Stimulated activated effector memory CD8-positive, alpha-beta T cell treated with anti-CD3 and anti-CD28 coated beads, Interleukin-12 subunit alpha, Interleukin-12 subunit beta, amount 100 ng/mL, for 72 hours (primary cell): ENCODE data around the gene MTARC2.
"Not testable (repeated sequence)": the region's sequence is repeated elsewhere in the genome, so short reads cannot be mapped to it uniquely, and the experiment has no call there.

ENCODE experiments used
- ATAC-seq: fragments of 150-1000 bp; cut with Tn5 transposase; 2 replicates; pipeline ENCODE4 v1.10.0; 2021
- DNase-seq, 2 donors: peaks; one replicate each; pipeline ENCODE4 v3.0.0; 2021 to 2022; ENCODE audit warnings: low spot score in 2 of 2
- H3K27ac Mint-ChIP-seq: one replicate; pipeline ENCODE4 v1.8.0; 2022; ENCODE audit warnings: mild to moderate bottlenecking, mixed read lengths
- H3K36me3 Mint-ChIP-seq: one replicate; pipeline ENCODE4 v1.8.0; 2022; ENCODE audit warnings: mild to moderate bottlenecking, mixed read lengths
- H3K4me1 Mint-ChIP-seq: one replicate; pipeline ENCODE4 v1.8.0; 2022; ENCODE audit warnings: mixed read lengths
- H3K4me3 Mint-ChIP-seq: one replicate; pipeline ENCODE4 v1.8.0; 2022; ENCODE audit warnings: mild to moderate bottlenecking, mixed read lengths
- H3K9me3 Mint-ChIP-seq: one replicate; pipeline ENCODE4 v1.8.0; 2022; ENCODE audit warnings: mixed read lengths

The MTARC2 gene

GRCh38 chr1:220715986-220716385 is 32.1 kb upstream of the MTARC2 start:
- H3K36me3 Mint-ChIP-seq, H3K4me3 Mint-ChIP-seq, H3K27ac Mint-ChIP-seq, ATAC-seq, DNase-seq, H3K4me1 Mint-ChIP-seq, H3K9me3 Mint-ChIP-seq: not testable (repeated sequence)

- DNase-seq (no peak), ATAC-seq (no peak)
- H3K4me1 Mint-ChIP-seq: no peaks in the 10 kb centered on the region
- H3K9me3 Mint-ChIP-seq: no peaks in the 10 kb centered on the region
- no peak overlapping the region for H3K4me3 Mint-ChIP-seq
- no peak overlapping the region for H3K27ac Mint-ChIP-seq
- H3K36me3 Mint-ChIP-seq: no peaks in the 10 kb centered on the region
Observed at GRCh38 chr1:220717800-220718640, 30.1 kb upstream of the MTARC2 start.

- not testable (repeated sequence) for H3K27ac Mint-ChIP-seq, H3K4me3 Mint-ChIP-seq, H3K9me3 Mint-ChIP-seq, ATAC-seq, H3K36me3 Mint-ChIP-seq, DNase-seq, H3K4me1 Mint-ChIP-seq
Observed at GRCh38 chr1:220721266-220721665, 26.9 kb upstream of the MTARC2 start.

- DNase-seq (no peak), ATAC-seq (no peak)
- Mint-ChIP-seq H3K27ac (no peak overlapping the region), H3K4me1 (no peaks in the 10 kb centered on the region), H3K9me3 (no peaks in the 10 kb centered on the region), H3K36me3 (no peaks in the 10 kb centered on the region), H3K4me3 (no peak overlapping the region)
Observed at GRCh38 chr1:220726634-220727033, 21.5 kb upstream of the MTARC2 start.

GRCh38 chr1:220727519-220727918 is 20.6 kb upstream of the MTARC2 start:
- no peaks in the 10 kb centered on the region for H3K9me3 Mint-ChIP-seq
- no peak overlapping the region for H3K27ac Mint-ChIP-seq
- no peaks in the 10 kb centered on the region for H3K36me3 Mint-ChIP-seq
- DNase-seq (no peak), ATAC-seq (no peak)
- no peaks in the 10 kb centered on the region for H3K4me1 Mint-ChIP-seq
- H3K4me3 Mint-ChIP-seq: no peak overlapping the region

GRCh38 chr1:220730486-220730885 is 17.6 kb upstream of the MTARC2 start:
- Mint-ChIP-seq H3K27ac (no peak overlapping the region), H3K4me1 (no peaks in the 10 kb centered on the region)
- DNase-seq: no peak

GRCh38 chr1:220732137-220732536 is 16.0 kb upstream of the MTARC2 start:
- H3K9me3 Mint-ChIP-seq: no peaks in the 10 kb centered on the region
- H3K4me1 Mint-ChIP-seq: no peaks in the 10 kb centered on the region
- ATAC-seq (no peak), DNase-seq (no peak)
- no peak overlapping the region for H3K27ac Mint-ChIP-seq
- H3K4me3 Mint-ChIP-seq: no peak overlapping the region
- no peaks in the 10 kb centered on the region for H3K36me3 Mint-ChIP-seq

More at GRCh38 chr1:220730486-220730885, 17.6 kb upstream of the MTARC2 start:
- H3K9me3 Mint-ChIP-seq: no peaks in the 10 kb centered on the region
- H3K4me3 Mint-ChIP-seq: no peak overlapping the region
- H3K36me3 Mint-ChIP-seq: no peaks in the 10 kb centered on the region
- ATAC-seq: no peak

GRCh38 chr1:220732621-220733020 is 15.5 kb upstream of the MTARC2 start:
- Mint-ChIP-seq H3K4me1 (no peaks in the 10 kb centered on the region), H3K27ac (no peak overlapping the region), H3K4me3 (no peak overlapping the region), H3K9me3 (no peaks in the 10 kb centered on the region), H3K36me3 (no peaks in the 10 kb centered on the region)
- DNase-seq (no peak), ATAC-seq (no peak)

- Mint-ChIP-seq H3K4me3 (no peak overlapping the region), H3K36me3 (no peaks in the 10 kb centered on the region), H3K9me3 (no peaks in the 10 kb centered on the region), H3K27ac (peak overlapping the region; percentile 27), H3K4me1 (no peaks in the 10 kb centered on the region)
- ATAC-seq (peak; percentile 80), DNase-seq (peak; percentile 59 to 90)
Observed at GRCh38 chr1:220733086-220733601, 15.0 kb upstream of the MTARC2 start.

- Mint-ChIP-seq H3K4me3 (no peak overlapping the region), H3K4me1 (no peaks in the 10 kb centered on the region), H3K9me3 (no peaks in the 10 kb centered on the region), H3K36me3 (no peaks in the 10 kb centered on the region), H3K27ac (no peak overlapping the region)
- DNase-seq (no peak), ATAC-seq (no peak)
Observed at GRCh38 chr1:220734571-220735326, 13.4 kb upstream of the MTARC2 start.

- not testable (repeated sequence) for H3K4me1 Mint-ChIP-seq
Observed at GRCh38 chr1:220736283-220736682, 11.8 kb upstream of the MTARC2 start.

GRCh38 chr1:220741349-220741748 is 6.8 kb upstream of the MTARC2 start:
- no peak for ATAC-seq
- no peak overlapping the region for H3K27ac Mint-ChIP-seq

More at GRCh38 chr1:220736283-220736682, 11.8 kb upstream of the MTARC2 start:
- H3K4me3 Mint-ChIP-seq, H3K36me3 Mint-ChIP-seq, H3K27ac Mint-ChIP-seq, H3K9me3 Mint-ChIP-seq, DNase-seq, ATAC-seq: not testable (repeated sequence)

GRCh38 chr1:220741825-220742224 is 6.3 kb upstream of the MTARC2 start:
- Mint-ChIP-seq H3K36me3 (no peaks in the 10 kb centered on the region), H3K9me3 (no peaks in the 10 kb centered on the region), H3K27ac (no peak overlapping the region), H3K4me3 (no peak overlapping the region), H3K4me1 (no peaks in the 10 kb centered on the region)
- ATAC-seq: no peak
- DNase-seq: no peak

More at GRCh38 chr1:220741349-220741748, 6.8 kb upstream of the MTARC2 start:
- Mint-ChIP-seq H3K4me1 (no peaks in the 10 kb centered on the region), H3K4me3 (no peak overlapping the region), H3K36me3 (no peaks in the 10 kb centered on the region), H3K9me3 (no peaks in the 10 kb centered on the region)
- DNase-seq: no peak

- H3K4me3 Mint-ChIP-seq: no peak overlapping the region
- DNase-seq: no peak
- no peaks in the 10 kb centered on the region for H3K36me3 Mint-ChIP-seq
- ATAC-seq: no peak
- no peaks in the 10 kb centered on the region for H3K9me3 Mint-ChIP-seq
- no peak overlapping the region for H3K27ac Mint-ChIP-seq
- H3K4me1 Mint-ChIP-seq: no peaks in the 10 kb centered on the region
Observed at GRCh38 chr1:220742520-220742919, 5.6 kb upstream of the MTARC2 start.

- no peak overlapping the region for H3K4me3 Mint-ChIP-seq
- H3K36me3 Mint-ChIP-seq: no peaks in the 10 kb centered on the region
- no peaks in the 10 kb centered on the region for H3K9me3 Mint-ChIP-seq
- ATAC-seq (no peak), DNase-seq (no peak)
- H3K4me1 Mint-ChIP-seq: no peaks in the 10 kb centered on the region
- H3K27ac Mint-ChIP-seq: no peak overlapping the region
Observed at GRCh38 chr1:220746851-220747250, 1.3 kb upstream of the MTARC2 start.
